B cell (primary cell): ENCODE measurements around the gene PIMREG. TPM values are rescaled to one million over a fixed set of nuclear protein-coding genes. Genes with fewer than 3 reads are reported as not detected.

Source experiments
- ATAC-seq: fragments of 200-7000 bp; cut with Tn5 transposase; one replicate; pipeline ENCODE4 v1.10.0; 2021; ENCODE audit warnings: low read depth, mild to moderate bottlenecking, moderate number of reproducible peaks, moderate library complexity
- CTCF ChIA-PET: fragments of 350-600 bp; sonication (Branson Sonifier 250); formaldehyde crosslinking; loops from one replicate; lab custom pipeline; 2021; ENCODE audit warnings: antibody characterized with exemption, inconsistent platforms; lab: Charles Lee
- POLR2A ChIA-PET: fragments of 350-600 bp; sonication (Branson Sonifier 250); formaldehyde crosslinking; loops from one replicate; lab custom pipeline; 2021; ENCODE audit warnings: antibody characterized with exemption; lab: Charles Lee
- DNase-seq: peaks from one replicate; pipeline ENCODE4 v3.0.0; 2013
- H2AFZ ChIP-seq: 2 replicates; pipeline ENCODE4 v1.6.1; 2012; ENCODE audit warnings: mild to moderate bottlenecking, low read depth, low read length; ENCODE audit not compliant: insufficient read depth, poor library complexity, severe bottlenecking
- H3K27ac ChIP-seq, 2 donors: 1 replicate in 1 of 2; 2 replicates in 1 of 2; pipeline ENCODE4 v1.5.1; 2012 to 2013; ENCODE audit warnings: low read length in 2 of 2, mild to moderate bottlenecking in 2 of 2, moderate library complexity in 1 of 2
- H3K27me3 ChIP-seq, 4 experiments: fragments of 200-600 bp in 1 of 4; sonication (generic) in 1 of 4; replicated peaks in 1 of 4; 1 replicate in 2 of 4; 2 replicates in 2 of 4; pipeline versions ENCODE4 v1.6.1 to v1.7.0; 2013 to 2016; ENCODE audit warnings: low read length in 3 of 4, mild to moderate bottlenecking in 2 of 4, mixed read lengths in 1 of 4, moderate library complexity in 1 of 4; ENCODE audit not compliant: insufficient read depth in 4 of 4, control insufficient read depth in 3 of 4; ENCODE audit errors: control extremely low read depth in 1 of 4
- H3K36me3 ChIP-seq, 2 experiments: replicated peaks in 1 of 2; 1 replicate in 1 of 2; 2 replicates in 1 of 2; pipeline versions ENCODE4 v1.6.1 to v1.7.1; 2013; ENCODE audit warnings: low read length in 1 of 2; ENCODE audit not compliant: insufficient read depth in 2 of 2, control insufficient read depth in 1 of 2; ENCODE audit errors: control extremely low read depth in 1 of 2, extremely low read depth in 1 of 2
- H3K4me1 ChIP-seq, 2 donors: fragments of 200-600 bp in 1 of 2; sonication (generic) in 1 of 2; 1 replicate in 1 of 2; 2 replicates in 1 of 2; pipeline versions ENCODE4 v1.5.1 to v1.6.1; 2013 to 2017; ENCODE audit warnings: low read length in 2 of 2; ENCODE audit not compliant: control insufficient read depth in 2 of 2, insufficient read depth in 2 of 2
- H3K4me2 ChIP-seq: replicated peaks from 2 replicates; pipeline ENCODE3; 2012; ENCODE audit warnings: mild to moderate bottlenecking, low read depth, low read length; ENCODE audit not compliant: poor library complexity, severe bottlenecking
- H3K4me3 ChIP-seq, 5 experiments: fragments of 200-600 bp in 1 of 5; sonication (generic) in 1 of 5; 1 replicate in 3 of 5; 2 replicates in 2 of 5; pipeline versions ENCODE4 v1.5.1 to v1.7.0; 2011 to 2016; ENCODE audit warnings: low read length in 4 of 5, mild to moderate bottlenecking in 4 of 5, low read depth in 2 of 5, control low read depth in 1 of 5, moderate library complexity in 1 of 5; ENCODE audit not compliant: insufficient read depth in 1 of 5; ENCODE audit errors: control extremely low read depth in 1 of 5, extremely low read depth in 1 of 5
- H3K79me2 ChIP-seq: fragments of 200-600 bp; sonication (generic); one replicate; pipeline ENCODE4 v1.6.0; 2016; ENCODE audit warnings: low read length; ENCODE audit not compliant: control insufficient read depth, insufficient read depth
- H3K9ac ChIP-seq: fragments of 200-600 bp; sonication (generic); 2 replicates; pipeline ENCODE4 v1.6.1; 2017; ENCODE audit warnings: mild to moderate bottlenecking, low read length, moderate library complexity
- H3K9me3 ChIP-seq, 3 donors: one replicate each; pipeline versions ENCODE4 v1.6.1 to v1.7.1; 2013; ENCODE audit warnings: low read length in 2 of 3; ENCODE audit not compliant: control insufficient read depth in 2 of 3, insufficient read depth in 1 of 3; ENCODE audit errors: control extremely low read depth in 1 of 3
- H4K20me1 ChIP-seq: 2 replicates; pipeline ENCODE4 v1.6.0; 2012; ENCODE audit warnings: mild to moderate bottlenecking, low read length; ENCODE audit not compliant: insufficient read depth, control insufficient read depth, poor library complexity, severe bottlenecking
- H3K27ac Mint-ChIP-seq: one replicate; pipeline ENCODE4 v1.8.0; 2021; ENCODE audit warnings: mixed read lengths
- H3K27me3 Mint-ChIP-seq: one replicate; pipeline ENCODE4 v1.8.0; 2021; ENCODE audit warnings: mixed read lengths
- H3K4me1 Mint-ChIP-seq: one replicate; pipeline ENCODE4 v1.8.0; 2021; ENCODE audit warnings: mixed read lengths
- H3K4me3 Mint-ChIP-seq: one replicate; pipeline ENCODE4 v1.8.0; 2021; ENCODE audit warnings: mixed read lengths
- H3K9me3 Mint-ChIP-seq: one replicate; pipeline ENCODE4 v1.8.0; 2022; ENCODE audit warnings: mixed read lengths; ENCODE audit not compliant: insufficient read depth
- EZH2 ChIP-seq: IDR thresholded peaks from 2 replicates; pipeline ENCODE4 v1.6.1; 2012; ENCODE audit warnings: borderline replicate concordance, low read depth, mild to moderate bottlenecking, moderate library complexity, low read length; ENCODE audit not compliant: insufficient read depth, poor library complexity, severe bottlenecking
- WGBS: methylation state at CpG from one replicate; pipeline ENCODE4 v1.1.5; 2013; ENCODE audit warnings: missing lambda C conversion rate; ENCODE audit not compliant: insufficient coverage; 5-methylcytosine and 5-hydroxymethylcytosine counted together
- intact Hi-C: fragments of 100-400 bp; cut with micrococcal nuclease; formaldehyde crosslinking; loops from one replicate; pipeline ENCODE4 v1.10.0; 2022
- polyA plus RNA-seq: library from polyadenylated mRNA; depleted of rRNA; stranded (reverse); fragments of >200 nt; gene quantifications from 2 replicates; pipeline ENCODE4 v1.2.3, GENCODE V29; 2012
- total RNA-seq, 2 donors: library from RNA; stranded (reverse); fragments of 120-200 nt in 1 of 2; gene quantifications; 1 replicate in 1 of 2; 2 replicates in 1 of 2; pipeline versions ENCODE4 v1.2.3 to v1.2.4, GENCODE V29; 2013 to 2022
- TF ChIP-seq, protein P1 (sequence below): fragments of 200-600 bp; IDR thresholded peaks from one replicate; pipeline ENCODE4 v1.8.0; 2022; ENCODE audit warnings: antibody characterized with exemption, mild to moderate bottlenecking

PIMREG gene
- total and polyA plus RNA-seq, 2 donors (not counting 1 experiment from before 2014, with no cell fraction given) = 0.21 TPM; not detected in 1

GRCh38 chr17:6471531-6472465, 27.5 kb downstream of the PIMREG start:
- intact Hi-C loops = loop anchor here (2.0 to 5.0 kb wide), 3 partner anchors 126 to 231 kb away; no protein-coding TSS in a partner anchor
- Mint-ChIP-seq H3K4me3 (no peak overlapping the region), H3K27me3 (peaks cover 11% of the 10 kb centered on the region), H3K27ac (no peak overlapping the region), H3K9me3 (no peaks in the 10 kb centered on the region), H3K4me1 (peaks cover 4% of the 10 kb centered on the region)
- Histone ChIP-seq H3K9ac (no peak overlapping the region), H2AFZ (no peak overlapping the region), H3K4me3 (no peak overlapping the region), H3K4me1 (peaks cover 0 to 2% of the 10 kb centered on the region in 2 donors), H3K9me3 (peaks cover 0 to 3% (median 0%) of the 10 kb centered on the region in 3 donors), H3K4me2 (no peak overlapping the region), H3K27ac (no peak overlapping the region), H3K27me3 (no peaks in the 10 kb centered on the region), H3K36me3 (no peaks in the 10 kb centered on the region), H4K20me1 (no peaks in the 10 kb centered on the region), H3K79me2 (no peaks in the 10 kb centered on the region)
- TF ChIP-seq EZH2 = no peak
- TF ChIP-seq, protein P1, sequence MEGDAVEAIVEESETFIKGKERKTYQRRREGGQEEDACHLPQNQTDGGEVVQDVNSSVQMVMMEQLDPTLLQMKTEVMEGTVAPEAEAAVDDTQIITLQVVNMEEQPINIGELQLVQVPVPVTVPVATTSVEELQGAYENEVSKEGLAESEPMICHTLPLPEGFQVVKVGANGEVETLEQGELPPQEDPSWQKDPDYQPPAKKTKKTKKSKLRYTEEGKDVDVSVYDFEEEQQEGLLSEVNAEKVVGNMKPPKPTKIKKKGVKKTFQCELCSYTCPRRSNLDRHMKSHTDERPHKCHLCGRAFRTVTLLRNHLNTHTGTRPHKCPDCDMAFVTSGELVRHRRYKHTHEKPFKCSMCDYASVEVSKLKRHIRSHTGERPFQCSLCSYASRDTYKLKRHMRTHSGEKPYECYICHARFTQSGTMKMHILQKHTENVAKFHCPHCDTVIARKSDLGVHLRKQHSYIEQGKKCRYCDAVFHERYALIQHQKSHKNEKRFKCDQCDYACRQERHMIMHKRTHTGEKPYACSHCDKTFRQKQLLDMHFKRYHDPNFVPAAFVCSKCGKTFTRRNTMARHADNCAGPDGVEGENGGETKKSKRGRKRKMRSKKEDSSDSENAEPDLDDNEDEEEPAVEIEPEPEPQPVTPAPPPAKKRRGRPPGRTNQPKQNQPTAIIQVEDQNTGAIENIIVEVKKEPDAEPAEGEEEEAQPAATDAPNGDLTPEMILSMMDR = no peak
- ATAC-seq (no peak), DNase-seq (no peak)
- CTCF ChIA-PET = interaction anchor here (0.5 to 4.0 kb wide), 11 partner anchors 11 to 938 kb away, joined by 3 to 24 read pairs (median 6); partner anchors contain the start of gene AIPL1
- 93% methylated on average over 17 of the region's 19 CpGs for WGBS
- POLR2A ChIA-PET = no interaction called here

- Histone ChIP-seq H4K20me1 (no peaks in the 10 kb centered on the region), H3K4me3 (no peak overlapping the region), H2AFZ (no peak overlapping the region), H3K9me3 (peaks cover 0 to 3% (median 0%) of the 10 kb centered on the region in 3 donors), H3K4me2 (no peak overlapping the region), H3K27ac (no peak overlapping the region), H3K4me1 (peaks cover 0 to 2% of the 10 kb centered on the region in 2 donors), H3K36me3 (no peaks in the 10 kb centered on the region), H3K27me3 (no peaks in the 10 kb centered on the region), H3K9ac (no peak overlapping the region), H3K79me2 (no peaks in the 10 kb centered on the region)
- H3K27ac Mint-ChIP-seq = no peak overlapping the region
- no peak for DNase-seq
- ChIA-PET CTCF (interaction anchor here (0.5 to 4.0 kb wide), 30 partner anchors 10 to 939 kb away, joined by 3 to 24 read pairs (median 5); partner anchors contain the start of gene AIPL1), POLR2A (no interaction called here)
- H3K9me3 Mint-ChIP-seq = no peaks in the 10 kb centered on the region
- H3K27me3 Mint-ChIP-seq = peaks cover 11% of the 10 kb centered on the region
- ATAC-seq = no peak
- peaks cover 4% of the 10 kb centered on the region for H3K4me1 Mint-ChIP-seq
- TF ChIP-seq, protein P1 = no peak
- no peak for TF ChIP-seq EZH2
- 92% methylated on average over 9 of the region's 10 CpGs for WGBS
- intact Hi-C loops = loop anchor here (2.0 to 5.0 kb wide), 3 partner anchors 125 to 230 kb away; no protein-coding TSS in a partner anchor
- H3K4me3 Mint-ChIP-seq = no peak overlapping the region
These were observed 28.3 kb downstream of the PIMREG start for GRCh38 chr17:6472517-6472916.
